Liver (tissue), 3 donors: ENCODE data around the gene NOX3.

Experiments used
- ATF3 ChIP-seq: IDR thresholded peaks from 2 replicates; pipeline ENCODE4 v1.6.1; 2016; ENCODE audit warnings: antibody characterized with exemption
- CTCF ChIP-seq: fragments of 150-350 bp; IDR thresholded peaks from 2 replicates; pipeline ENCODE4 v1.5.1; 2017; ENCODE audit warnings: improper control_type of control experiment, low read depth, low read length; ENCODE audit not compliant: missing input control
- EGR1 ChIP-seq, 2 donors: IDR thresholded peaks; 2 replicates each; pipeline ENCODE4 v1.6.1; 2016 to 2018; ENCODE audit warnings: antibody characterized with exemption in 2 of 2, low read depth in 2 of 2
- FOXA1 ChIP-seq: IDR thresholded peaks from 2 replicates; pipeline ENCODE4 v1.6.1; 2016; ENCODE audit warnings: antibody characterized with exemption
- GABPA ChIP-seq, 2 donors: IDR thresholded peaks in 1 of 2; conservative IDR thresholded peaks in 1 of 2; 2 replicates each; pipeline ENCODE4 v1.6.1; 2016; ENCODE audit warnings: antibody characterized with exemption in 2 of 2, mild to moderate bottlenecking in 1 of 2, moderate library complexity in 1 of 2
- JUND ChIP-seq, 2 donors: IDR thresholded peaks; 2 replicates each; pipeline ENCODE4 v1.6.1; 2016; ENCODE audit warnings: antibody characterized with exemption in 2 of 2
- MAX ChIP-seq: IDR thresholded peaks from 2 replicates; pipeline ENCODE4 v1.6.1; 2016; ENCODE audit warnings: antibody characterized with exemption
- RAD21 ChIP-seq, 2 donors: IDR thresholded peaks; 2 replicates each; pipeline ENCODE4 v1.6.1; 2016; ENCODE audit warnings: antibody characterized with exemption in 2 of 2, mild to moderate bottlenecking in 2 of 2
- REST ChIP-seq: IDR thresholded peaks from 2 replicates; pipeline ENCODE4 v1.6.1; 2016; ENCODE audit warnings: antibody characterized with exemption, mild to moderate bottlenecking
- RXRA ChIP-seq, 2 donors: IDR thresholded peaks; 2 replicates each; pipeline ENCODE4 v1.6.1; 2017 to 2018; ENCODE audit warnings: antibody characterized with exemption in 2 of 2, mild to moderate bottlenecking in 1 of 2
- SP1 ChIP-seq: IDR thresholded peaks from 2 replicates; pipeline ENCODE4 v1.6.1; 2018; ENCODE audit warnings: antibody characterized with exemption, mild to moderate bottlenecking
- TAF1 ChIP-seq: conservative IDR thresholded peaks from 2 replicates; pipeline ENCODE4 v1.6.1; 2016; ENCODE audit warnings: antibody characterized with exemption, mild to moderate bottlenecking
- YY1 ChIP-seq: IDR thresholded peaks from 2 replicates; pipeline ENCODE4 v1.6.1; 2016; ENCODE audit warnings: antibody characterized with exemption, mild to moderate bottlenecking
- ZBTB33 ChIP-seq: IDR thresholded peaks from 2 replicates; pipeline ENCODE4 v1.6.1; 2016; ENCODE audit warnings: antibody characterized with exemption
- donor health status: healthy.
- donor health status: healthy.

- TF ChIP-seq YY1: no peak
- TF ChIP-seq CTCF: no peak
- TF ChIP-seq JUND (IDR thresholded peaks at IDR 0.05): no peak
- TF ChIP-seq RAD21 (IDR thresholded peaks at IDR 0.05): no peak
- TF ChIP-seq GABPA (IDR thresholded peaks at IDR 0.05 in 1 of 2, conservative IDR thresholded peaks at IDR 0.05 in 1 of 2): no peak
- no peak for TF ChIP-seq MAX
- TF ChIP-seq TAF1: no peak
- no peak for TF ChIP-seq REST
- TF ChIP-seq RXRA (IDR thresholded peaks at IDR 0.05): no peak
- no peak for TF ChIP-seq ATF3
- no peak for TF ChIP-seq ZBTB33
- TF ChIP-seq SP1: no peak
- TF ChIP-seq EGR1 (IDR thresholded peaks at IDR 0.05; ENCODE audit: low read depth in 2 of 2): no peak
- no peak for TF ChIP-seq FOXA1
Observed at GRCh38 chr6:155383913-155384312, 71.7 kb downstream of the NOX3 start.
